ENCODE results near the gene HOXB7.
A peak's percentile ranks its signal among the peaks of the same experiment; 100 is the strongest.

Gene HOXB7

GRCh38 chr17:48575673-48576478 is 34.9 kb downstream of the HOXB7 start:
- peaks cover 61% of the 10 kb centered on the region for H3K4me1 ChIP-seq (ENCODE audit: control insufficient read depth, insufficient read depth, low read length)
- H3K27me3 ChIP-seq (ENCODE audit: control insufficient read depth in 1 of 2, insufficient read depth in 2 of 2, low read length in 2 of 2): peaks cover 0 to 48% of the 10 kb centered on the region in 2 donors
- H3K4me3 ChIP-seq (ENCODE audit: low read length in 2 of 2): peak overlapping the region; percentile 37 to 75
- H3K36me3 ChIP-seq (ENCODE audit: control insufficient read depth in 2 of 2, insufficient read depth in 2 of 2, low read length in 2 of 2): no peaks in the 10 kb centered on the region
- H3K27ac ChIP-seq (ENCODE audit: low read length): peak overlapping the region; percentile 89
- H3K9me3 ChIP-seq (ENCODE audit: control insufficient read depth in 2 of 2, low read length in 2 of 2): no peaks in the 10 kb centered on the region
- H3K9ac ChIP-seq (ENCODE audit: low read length in 2 of 2): peak overlapping the region; percentile 46 to 55

DNA sequence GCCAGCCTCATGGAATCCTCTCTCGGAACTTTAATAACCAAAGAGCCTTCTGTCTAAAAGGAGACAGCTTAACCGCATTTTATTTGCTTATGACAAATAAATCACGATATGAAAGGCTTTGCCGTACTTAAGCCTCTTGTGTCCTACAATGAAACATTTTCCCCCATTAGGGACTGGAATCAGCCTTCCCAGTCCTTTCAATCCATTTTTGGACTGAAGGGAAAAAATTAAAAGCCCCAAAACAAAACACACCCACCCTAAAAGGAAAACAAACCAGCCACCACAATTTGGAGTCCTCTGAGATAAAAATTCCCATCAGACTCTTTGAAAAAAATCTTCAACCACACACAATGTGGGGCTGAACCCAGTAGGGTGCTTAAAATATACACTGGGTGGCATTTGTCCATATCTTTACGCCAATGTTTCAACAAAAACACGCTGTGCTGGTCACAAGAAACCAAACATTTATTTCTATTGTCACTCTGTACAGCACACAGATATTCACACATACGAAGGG is 35.7 kb downstream of the HOXB7 start:
- H3K36me3 ChIP-seq (ENCODE audit: control insufficient read depth in 2 of 2, insufficient read depth in 2 of 2, low read length in 2 of 2): no peaks in the 10 kb centered on the region
- peak overlapping the region; percentile 94 for H3K27ac ChIP-seq (ENCODE audit: low read length)
- H3K9ac ChIP-seq (ENCODE audit: low read length in 2 of 2): peak overlapping the region; percentile 41 to 58
- peak overlapping the region in 1 of 2 donors; percentile 75 for H3K4me3 ChIP-seq (ENCODE audit: low read length in 2 of 2)
- H3K9me3 ChIP-seq (ENCODE audit: control insufficient read depth in 2 of 2, low read length in 2 of 2): no peaks in the 10 kb centered on the region
- peaks cover 63% of the 10 kb centered on the region for H3K4me1 ChIP-seq (ENCODE audit: control insufficient read depth, insufficient read depth, low read length)
- H3K27me3 ChIP-seq (ENCODE audit: control insufficient read depth in 1 of 2, insufficient read depth in 2 of 2, low read length in 2 of 2): peaks cover 0 to 49% of the 10 kb centered on the region in 2 donors

DNA sequence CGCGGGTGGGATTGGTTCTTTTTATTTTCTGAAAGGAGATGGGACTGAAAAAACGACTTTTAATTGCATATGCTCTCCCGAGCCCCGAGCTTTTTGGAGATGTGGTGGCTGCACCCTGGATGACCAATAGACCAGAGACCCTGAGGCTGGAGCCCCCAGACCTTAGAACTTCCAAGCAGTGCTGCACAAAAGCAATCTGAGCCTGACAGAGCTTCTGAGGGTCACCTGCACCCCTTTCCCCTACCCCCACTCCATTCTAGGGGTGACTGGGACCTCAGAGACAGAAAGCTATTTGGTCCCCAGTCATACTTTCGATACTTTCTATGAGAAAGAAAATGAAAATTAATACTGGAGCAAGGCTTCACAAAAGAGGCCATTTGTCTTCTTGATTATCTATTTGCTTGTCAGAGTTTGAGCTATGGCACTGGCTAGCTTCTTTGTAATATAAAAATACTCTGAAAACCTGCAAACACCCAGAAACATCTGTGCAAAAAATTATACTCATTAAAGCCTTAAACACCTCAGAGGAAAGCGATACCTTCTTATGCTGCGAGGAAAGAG is 36.2 kb downstream of the HOXB7 start:
- Histone ChIP-seq H3K9me3 (ENCODE audit: control insufficient read depth in 2 of 2, low read length in 2 of 2) (no peaks in the 10 kb centered on the region), H3K4me1 (ENCODE audit: control insufficient read depth, insufficient read depth, low read length) (peaks cover 65% of the 10 kb centered on the region), H3K36me3 (ENCODE audit: control insufficient read depth in 2 of 2, insufficient read depth in 2 of 2, low read length in 2 of 2) (no peaks in the 10 kb centered on the region), H3K4me3 (ENCODE audit: low read length in 2 of 2) (peak overlapping the region; percentile 13 to 75), H3K27me3 (ENCODE audit: control insufficient read depth in 1 of 2, insufficient read depth in 2 of 2, low read length in 2 of 2) (peaks cover 0 to 46% of the 10 kb centered on the region in 2 donors), H3K9ac (ENCODE audit: low read length in 2 of 2) (peak overlapping the region; percentile 41 to 79), H3K27ac (ENCODE audit: low read length) (peak overlapping the region; percentile 94)

- Histone ChIP-seq H3K36me3 (ENCODE audit: control insufficient read depth in 2 of 2, insufficient read depth in 2 of 2, low read length in 2 of 2) (no peaks in the 10 kb centered on the region), H3K4me1 (ENCODE audit: control insufficient read depth, insufficient read depth, low read length) (peaks cover 71% of the 10 kb centered on the region), H3K27ac (ENCODE audit: low read length) (peak overlapping the region; percentile 94), H3K9me3 (ENCODE audit: control insufficient read depth in 2 of 2, low read length in 2 of 2) (no peaks in the 10 kb centered on the region), H3K9ac (ENCODE audit: low read length in 2 of 2) (peak overlapping the region; percentile 55 to 79), H3K27me3 (ENCODE audit: control insufficient read depth in 1 of 2, insufficient read depth in 2 of 2, low read length in 2 of 2) (peaks cover 0 to 35% of the 10 kb centered on the region in 2 donors), H3K4me3 (ENCODE audit: low read length in 2 of 2) (peak overlapping the region; percentile 8 to 75)
Observed at GRCh38 chr17:48571826-48572417, 38.9 kb downstream of the HOXB7 start.

- H3K36me3 ChIP-seq (ENCODE audit: control insufficient read depth in 2 of 2, insufficient read depth in 2 of 2, low read length in 2 of 2): no peaks in the 10 kb centered on the region
- peak overlapping the region; percentile 24 to 75 for H3K4me3 ChIP-seq (ENCODE audit: low read length in 2 of 2)
- no peaks in the 10 kb centered on the region for H3K9me3 ChIP-seq (ENCODE audit: control insufficient read depth in 2 of 2, low read length in 2 of 2)
- H3K9ac ChIP-seq (ENCODE audit: low read length in 2 of 2): peak overlapping the region; percentile 55 to 79
- H3K27me3 ChIP-seq (ENCODE audit: control insufficient read depth in 1 of 2, insufficient read depth in 2 of 2, low read length in 2 of 2): peaks cover 0 to 32% of the 10 kb centered on the region in 2 donors
- H3K27ac ChIP-seq (ENCODE audit: low read length): peak overlapping the region; percentile 94
- peaks cover 74% of the 10 kb centered on the region for H3K4me1 ChIP-seq (ENCODE audit: control insufficient read depth, insufficient read depth, low read length)
Observed at GRCh38 chr17:48571024-48571818, 39.6 kb downstream of the HOXB7 start.

- Histone ChIP-seq H3K4me3 (ENCODE audit: low read length in 2 of 2) (peak overlapping the region; percentile 24 to 75), H3K9ac (ENCODE audit: low read length in 2 of 2) (peak overlapping the region; percentile 55 to 79), H3K27ac (ENCODE audit: low read length) (peak overlapping the region; percentile 94)
Observed at GRCh38 chr17:48570325-48571023, 40.3 kb downstream of the HOXB7 start.

GRCh38 chr17:48569674-48570324 is 41.0 kb downstream of the HOXB7 start:
- H3K9me3 ChIP-seq (ENCODE audit: control insufficient read depth in 2 of 2, low read length in 2 of 2): no peaks in the 10 kb centered on the region
- H3K9ac ChIP-seq (ENCODE audit: low read length in 2 of 2): peak overlapping the region; percentile 55 to 79
- H3K27ac ChIP-seq (ENCODE audit: low read length): peak overlapping the region; percentile 94
- peaks cover 74% of the 10 kb centered on the region for H3K4me1 ChIP-seq (ENCODE audit: control insufficient read depth, insufficient read depth, low read length)
- H3K4me3 ChIP-seq (ENCODE audit: low read length in 2 of 2): peak overlapping the region; percentile 24 to 75
- H3K27me3 ChIP-seq (ENCODE audit: control insufficient read depth in 1 of 2, insufficient read depth in 2 of 2, low read length in 2 of 2): peaks cover 0 to 23% of the 10 kb centered on the region in 2 donors
- H3K36me3 ChIP-seq (ENCODE audit: control insufficient read depth in 2 of 2, insufficient read depth in 2 of 2, low read length in 2 of 2): no peaks in the 10 kb centered on the region

More at GRCh38 chr17:48570325-48571023, 40.3 kb downstream of the HOXB7 start:
- H3K4me1 ChIP-seq (ENCODE audit: control insufficient read depth, insufficient read depth, low read length): peaks cover 74% of the 10 kb centered on the region
- no peaks in the 10 kb centered on the region for H3K9me3 ChIP-seq (ENCODE audit: control insufficient read depth in 2 of 2, low read length in 2 of 2)
- no peaks in the 10 kb centered on the region for H3K36me3 ChIP-seq (ENCODE audit: control insufficient read depth in 2 of 2, insufficient read depth in 2 of 2, low read length in 2 of 2)
- peaks cover 0 to 28% of the 10 kb centered on the region in 2 donors for H3K27me3 ChIP-seq (ENCODE audit: control insufficient read depth in 1 of 2, insufficient read depth in 2 of 2, low read length in 2 of 2)

DNA sequence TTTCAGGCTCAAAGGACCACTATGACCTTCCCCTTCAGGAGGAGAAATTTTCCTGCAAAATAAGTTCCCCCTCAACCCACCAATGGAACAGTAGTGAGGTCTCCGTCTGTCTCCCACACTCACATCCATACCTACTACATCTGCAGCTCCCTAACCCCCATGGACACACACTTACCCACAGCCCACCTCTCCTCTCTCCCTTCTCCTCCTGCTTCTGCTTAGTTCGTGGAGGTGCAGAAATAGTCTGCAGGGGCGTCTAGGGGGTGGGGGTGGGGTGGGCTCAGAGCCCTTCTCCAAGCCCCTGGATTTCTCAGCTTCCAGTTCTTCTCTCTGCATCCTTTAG is 41.6 kb downstream of the HOXB7 start:
- peak overlapping the region; percentile 55 to 79 for H3K9ac ChIP-seq (ENCODE audit: low read length in 2 of 2)
- H3K27me3 ChIP-seq (ENCODE audit: control insufficient read depth in 1 of 2, insufficient read depth in 2 of 2, low read length in 2 of 2): peaks cover 0 to 22% of the 10 kb centered on the region in 2 donors
- H3K4me1 ChIP-seq (ENCODE audit: control insufficient read depth, insufficient read depth, low read length): peaks cover 72% of the 10 kb centered on the region
- H3K4me3 ChIP-seq (ENCODE audit: low read length in 2 of 2): peak overlapping the region; percentile 39 to 75
- no peaks in the 10 kb centered on the region for H3K36me3 ChIP-seq (ENCODE audit: control insufficient read depth in 2 of 2, insufficient read depth in 2 of 2, low read length in 2 of 2)
- H3K27ac ChIP-seq (ENCODE audit: low read length): peak overlapping the region; percentile 94
- no peaks in the 10 kb centered on the region for H3K9me3 ChIP-seq (ENCODE audit: control insufficient read depth in 2 of 2, low read length in 2 of 2)

GRCh38 chr17:48568499-48569239 is 42.1 kb downstream of the HOXB7 start:
- no peaks in the 10 kb centered on the region for H3K9me3 ChIP-seq (ENCODE audit: control insufficient read depth in 2 of 2, low read length in 2 of 2)
- H3K4me3 ChIP-seq (ENCODE audit: low read length in 2 of 2): peak overlapping the region; percentile 39 to 75
- H3K27me3 ChIP-seq (ENCODE audit: control insufficient read depth in 1 of 2, insufficient read depth in 2 of 2, low read length in 2 of 2): peaks cover 0 to 20% of the 10 kb centered on the region in 2 donors
- H3K9ac ChIP-seq (ENCODE audit: low read length in 2 of 2): peak overlapping the region; percentile 44 to 68
- no peaks in the 10 kb centered on the region for H3K36me3 ChIP-seq (ENCODE audit: control insufficient read depth in 2 of 2, insufficient read depth in 2 of 2, low read length in 2 of 2)
- H3K27ac ChIP-seq (ENCODE audit: low read length): peak overlapping the region; percentile 94
- H3K4me1 ChIP-seq (ENCODE audit: control insufficient read depth, insufficient read depth, low read length): peaks cover 75% of the 10 kb centered on the region
